Stimulated activated CD4-positive, alpha-beta T cell treated with anti-CD3 and anti-CD28 coated beads, Interleukin-1b, Interleukin-23, amount 100 ng/mL, for 24 hours (primary cell): ENCODE results near the gene STEAP2.
"Not testable (repeated sequence)": the region's sequence is repeated elsewhere in the genome, so short reads cannot be mapped to it uniquely, and the experiment has no call there.

ENCODE experiments used
- DNase-seq, 4 experiments: peaks; one replicate each; pipeline ENCODE4 v3.0.0-alpha.2; 2020; ENCODE audit warnings: low read depth in 4 of 4, low spot score in 1 of 4

Gene STEAP2

DNA sequence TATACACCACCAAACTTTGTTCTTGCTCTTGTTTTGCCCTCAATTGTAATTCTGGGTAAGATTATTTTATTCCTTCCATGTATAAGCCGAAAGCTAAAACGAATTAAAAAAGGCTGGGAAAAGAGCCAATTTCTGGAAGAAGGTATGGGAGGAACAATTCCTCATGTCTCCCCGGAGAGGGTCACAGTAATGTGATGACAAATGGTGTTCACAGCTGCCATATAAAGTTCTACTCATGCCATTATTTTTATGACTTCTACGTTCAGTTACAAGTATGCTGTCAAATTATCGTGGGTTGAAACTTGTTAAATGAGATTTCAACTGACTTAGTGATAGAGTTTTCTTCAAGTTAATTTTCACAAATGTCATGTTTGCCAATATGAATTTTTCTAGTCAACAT, 20.9 kb downstream of the STEAP2 start:
- DNase-seq: no peak

DNA sequence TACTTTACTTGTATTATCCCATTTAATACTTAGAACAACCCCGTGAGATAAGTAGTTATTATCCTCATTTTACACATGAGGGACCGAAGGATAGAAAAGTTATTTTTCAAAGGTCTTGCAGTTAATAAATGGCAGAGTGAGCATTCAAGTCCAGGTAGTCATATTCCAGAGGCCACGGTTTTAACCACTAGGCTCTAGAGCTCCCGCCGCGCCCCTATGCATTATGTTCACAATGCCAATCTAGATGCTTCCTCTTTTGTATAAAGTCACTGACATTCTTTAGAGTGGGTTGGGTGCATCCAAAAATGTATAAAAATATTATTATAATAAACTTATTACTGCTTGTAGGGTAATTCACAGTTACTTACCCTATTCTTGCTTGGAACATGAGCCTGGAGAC, 22.0 kb downstream of the STEAP2 start:
- no peak for DNase-seq

DNA sequence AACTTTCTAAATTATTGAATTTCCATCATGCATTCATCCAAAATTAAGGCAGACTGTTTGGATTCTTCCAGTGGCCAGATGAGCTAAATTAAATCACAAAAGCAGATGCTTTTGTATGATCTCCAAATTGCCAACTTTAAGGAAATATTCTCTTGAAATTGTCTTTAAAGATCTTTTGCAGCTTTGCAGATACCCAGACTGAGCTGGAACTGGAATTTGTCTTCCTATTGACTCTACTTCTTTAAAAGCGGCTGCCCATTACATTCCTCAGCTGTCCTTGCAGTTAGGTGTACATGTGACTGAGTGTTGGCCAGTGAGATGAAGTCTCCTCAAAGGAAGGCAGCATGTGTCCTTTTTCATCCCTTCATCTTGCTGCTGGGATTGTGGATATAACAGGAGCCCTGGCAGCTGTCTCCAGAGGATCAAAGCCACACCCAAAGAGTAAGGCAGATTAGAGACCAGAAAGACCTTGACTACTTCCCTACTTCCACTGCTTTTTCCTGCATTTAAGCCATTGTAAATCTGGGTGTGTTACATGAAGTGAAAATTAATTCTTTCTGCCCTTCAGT, 25.3 kb downstream of the STEAP2 start:
- DNase-seq: no peak

DNA sequence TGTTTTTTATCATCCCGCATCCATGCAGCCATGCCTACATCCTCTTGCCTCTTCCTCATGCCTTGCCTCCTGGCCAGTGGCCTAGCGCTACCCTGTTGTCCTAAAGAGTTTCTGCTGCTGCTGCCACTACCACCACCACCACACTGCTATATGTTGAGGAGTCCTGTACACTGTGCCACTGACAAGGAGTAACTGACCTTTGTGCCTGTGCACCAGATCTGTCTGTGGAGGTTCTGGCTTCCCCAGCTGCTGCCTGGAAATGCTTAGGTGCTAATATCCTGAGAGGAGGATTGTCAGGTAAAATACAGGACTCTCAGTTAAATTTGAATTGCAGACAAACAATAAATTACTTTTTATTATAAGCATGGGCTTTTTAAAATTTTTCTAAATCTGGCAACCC, 26.5 kb downstream of the STEAP2 start:
- DNase-seq: no peak

DNA sequence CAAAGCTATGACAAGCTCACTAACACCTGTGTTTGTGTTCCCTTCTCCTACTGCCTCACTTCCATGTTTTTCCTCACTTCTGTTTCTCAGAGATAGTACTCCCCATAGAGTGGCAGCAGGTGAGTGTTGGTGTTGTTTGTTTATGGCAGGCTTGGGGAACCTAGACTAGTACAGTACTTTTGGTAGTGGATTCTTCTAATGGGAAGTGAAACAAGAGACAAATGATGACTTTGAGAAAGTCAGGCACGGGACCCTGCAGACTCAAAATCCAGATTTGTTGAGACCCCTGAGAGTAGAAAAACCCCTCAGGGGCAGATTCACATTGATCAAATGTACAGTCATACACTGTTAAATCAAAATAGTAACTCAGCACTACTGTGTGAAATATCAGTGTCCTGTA, 27.0 kb downstream of the STEAP2 start:
- DNase-seq: no peak

DNA sequence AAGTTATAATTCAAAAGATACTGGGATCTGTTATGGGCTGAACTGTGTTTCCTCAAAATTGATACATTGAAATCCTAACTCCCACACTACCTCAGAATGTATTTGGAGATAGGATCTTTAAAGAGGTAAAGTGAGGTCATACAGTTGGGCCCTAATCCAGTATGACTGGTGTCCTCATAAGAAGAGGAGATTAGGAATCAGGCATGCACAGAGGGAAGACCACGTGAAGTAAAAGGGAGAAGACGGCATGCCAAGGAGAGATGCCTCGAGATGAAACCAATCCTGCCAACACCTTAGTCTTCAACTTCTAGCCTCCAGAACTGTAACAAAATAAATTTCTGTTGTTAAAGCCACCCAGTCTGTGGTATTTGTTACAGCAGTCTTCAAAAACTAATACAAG, 27.5 kb downstream of the STEAP2 start:
- no peak for DNase-seq

DNA sequence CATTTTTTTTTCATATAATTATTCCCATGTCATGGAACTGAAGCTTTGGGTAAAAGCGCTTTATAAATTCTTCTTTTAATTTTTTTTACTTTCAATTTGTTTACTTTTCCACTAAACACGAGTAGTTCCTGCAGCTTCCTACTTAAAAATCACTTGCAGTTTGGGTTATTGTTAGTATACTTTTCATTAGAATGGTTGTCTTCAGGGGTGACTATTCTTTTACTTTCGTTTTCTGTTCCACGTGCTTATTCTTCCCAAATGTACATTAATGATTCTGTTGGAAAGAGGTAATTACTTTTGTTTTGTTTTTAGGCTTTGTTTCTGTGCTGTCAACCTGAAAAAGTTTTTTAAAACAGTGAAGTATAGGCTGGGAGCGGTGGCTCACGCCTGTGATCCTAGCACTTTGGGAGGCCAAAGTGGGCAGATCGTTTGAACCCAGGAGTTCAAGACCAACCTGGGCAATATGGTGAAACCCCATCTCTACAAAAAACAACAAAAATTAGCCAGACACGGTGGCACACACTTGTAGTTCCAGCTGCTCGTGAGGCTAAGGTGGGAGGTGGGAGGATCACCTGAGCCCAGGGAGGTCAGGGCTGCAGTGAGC, 28.2 kb downstream of the STEAP2 start:
- DNase-seq: no peak

DNA sequence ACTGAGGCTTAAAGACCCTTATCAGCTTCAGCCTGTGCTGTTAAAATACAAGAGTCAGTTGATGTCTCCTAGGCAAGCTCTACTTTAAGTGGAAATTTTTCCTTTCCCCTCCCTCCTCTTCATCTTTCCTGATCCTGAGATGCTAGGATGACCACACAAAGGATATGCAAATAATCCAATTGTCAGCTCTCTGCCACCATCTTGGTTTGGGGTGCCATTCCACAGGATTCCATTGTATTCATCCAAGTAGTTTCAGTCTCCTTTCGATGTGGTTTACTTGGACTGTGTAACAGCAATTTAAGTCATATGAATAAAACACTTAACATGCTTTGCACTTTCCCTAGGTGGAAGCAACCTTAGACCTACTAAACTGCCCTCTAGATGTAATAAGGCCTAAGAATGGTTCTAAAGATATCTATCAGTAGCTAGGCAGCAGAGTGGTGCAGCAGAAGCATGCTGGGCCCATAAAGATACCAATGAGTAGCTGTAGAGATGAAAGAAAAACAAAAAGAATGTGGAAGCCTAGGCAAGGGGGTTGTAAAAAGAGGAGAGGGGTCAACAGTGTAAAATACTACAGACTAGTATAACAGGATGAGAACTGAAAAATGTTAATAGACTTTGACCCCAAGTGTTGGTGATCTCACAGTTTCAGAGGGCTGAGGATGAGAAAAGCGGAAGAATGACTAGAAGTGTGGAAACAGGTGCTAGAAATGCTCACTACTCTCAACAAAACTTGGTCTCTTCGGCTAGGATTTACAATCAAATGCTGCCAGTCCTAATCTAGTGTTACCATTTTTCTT, 31.0 kb downstream of the STEAP2 start:
- DNase-seq: no peak

DNA sequence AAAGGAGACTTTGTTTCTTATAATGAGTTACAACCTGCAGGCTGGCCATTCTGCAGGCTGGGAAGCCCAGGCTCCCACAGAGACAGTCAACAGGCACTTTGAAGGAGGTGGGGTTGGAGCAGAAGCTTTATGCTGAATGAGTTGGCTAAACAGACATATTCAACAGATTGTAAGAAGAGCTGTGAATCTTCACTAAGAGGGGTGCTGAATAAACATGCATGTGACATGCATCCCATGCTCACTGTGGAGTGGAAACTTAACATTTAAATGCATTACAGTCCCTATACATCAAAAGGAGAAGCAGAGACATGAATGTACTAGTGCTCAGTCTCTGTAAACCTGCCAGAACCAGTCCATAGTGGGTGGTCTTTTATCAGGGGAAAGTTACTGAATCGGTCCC, 32.0 kb downstream of the STEAP2 start:
- DNase-seq: no peak

DNA sequence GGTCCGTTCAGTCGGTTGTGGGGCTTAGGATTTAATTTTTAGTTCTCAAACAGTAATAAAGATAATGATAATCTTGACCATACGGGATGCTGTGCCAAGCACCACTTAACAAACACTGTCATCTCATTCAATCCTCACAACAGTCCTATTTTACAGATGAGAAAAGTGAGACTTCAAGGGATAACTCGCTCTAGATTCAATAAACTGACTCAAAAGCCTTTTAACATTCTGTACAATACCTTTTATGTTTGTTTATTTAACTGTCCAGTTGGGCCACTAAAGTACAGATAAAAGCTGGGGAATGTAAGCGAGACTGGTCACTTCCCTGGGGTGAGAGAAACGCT, 33.0 kb downstream of the STEAP2 start:
- DNase-seq: no peak

DNA sequence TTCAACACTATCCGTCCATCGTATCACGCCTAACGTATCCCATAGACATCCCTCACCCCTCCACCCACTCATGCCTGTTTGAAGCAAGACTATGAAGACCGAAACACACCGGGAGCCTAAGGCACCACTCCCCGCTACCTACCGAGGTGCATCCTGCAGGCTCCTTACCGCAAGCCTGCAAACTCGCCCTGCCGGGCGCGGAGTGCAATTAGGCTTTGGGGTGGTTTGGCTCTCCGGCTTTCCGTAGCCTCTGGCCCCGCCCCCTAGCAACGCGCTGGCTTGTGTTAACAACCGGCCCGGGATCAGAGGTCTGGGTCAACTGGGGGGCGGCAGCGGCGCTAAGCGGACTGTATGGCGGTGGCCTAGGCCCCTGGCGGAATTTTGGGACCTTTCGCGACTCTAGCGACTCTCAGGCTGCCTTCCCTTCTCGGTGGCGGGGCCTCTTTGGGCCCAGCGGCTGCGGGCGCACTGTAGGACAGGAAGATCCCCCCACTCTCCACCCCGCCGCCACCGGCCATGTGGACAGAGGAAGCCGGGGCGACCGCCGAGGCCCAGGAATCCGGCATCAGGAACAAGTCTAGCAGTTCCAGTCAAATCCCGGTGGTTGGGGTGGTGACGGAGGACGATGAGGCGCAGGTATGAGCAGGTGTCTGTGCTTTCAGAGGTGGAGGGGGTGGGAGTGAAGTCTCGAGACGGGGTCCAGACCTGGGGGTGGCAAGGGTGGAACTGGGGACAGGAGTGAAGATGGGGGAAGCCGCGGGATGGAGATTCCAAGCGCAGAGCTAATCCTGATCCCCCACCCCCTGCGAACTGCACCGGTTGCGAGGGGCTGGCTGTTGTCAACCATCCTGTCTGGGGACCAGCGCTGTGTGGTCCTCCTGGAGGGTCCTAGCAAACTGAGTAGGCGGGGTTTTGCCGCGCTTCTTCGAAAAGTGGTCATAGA, 33.6 kb downstream of the STEAP2 start, which contains the start of gene CFAP69:
Gene CFAP69, plus strand, starts transcription at position 266 of the 943 bp plus-strand sequence. Its CDS starts 251 bp downstream, at position 517.
- peak; percentile 72 to 87 (median 86) for DNase-seq

DNA sequence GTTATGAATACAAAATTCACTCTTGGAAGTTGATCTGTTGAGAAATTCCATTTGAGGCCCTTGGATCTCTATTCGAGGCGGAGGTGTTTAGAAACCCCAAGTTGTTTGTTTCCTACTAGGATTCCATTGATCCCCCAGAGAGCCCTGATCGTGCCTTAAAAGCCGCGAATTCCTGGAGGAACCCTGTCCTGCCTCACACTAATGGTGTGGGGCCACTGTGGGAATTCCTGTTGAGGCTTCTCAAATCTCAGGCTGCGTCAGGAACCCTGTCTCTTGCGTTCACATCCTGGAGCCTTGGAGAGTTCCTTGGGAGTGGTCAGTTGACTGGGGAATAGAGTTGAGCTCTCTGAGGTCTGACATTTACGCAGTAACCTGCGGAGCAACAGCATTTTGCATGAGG, 34.6 kb downstream of the STEAP2 start:
- DNase-seq: no peak

DNA sequence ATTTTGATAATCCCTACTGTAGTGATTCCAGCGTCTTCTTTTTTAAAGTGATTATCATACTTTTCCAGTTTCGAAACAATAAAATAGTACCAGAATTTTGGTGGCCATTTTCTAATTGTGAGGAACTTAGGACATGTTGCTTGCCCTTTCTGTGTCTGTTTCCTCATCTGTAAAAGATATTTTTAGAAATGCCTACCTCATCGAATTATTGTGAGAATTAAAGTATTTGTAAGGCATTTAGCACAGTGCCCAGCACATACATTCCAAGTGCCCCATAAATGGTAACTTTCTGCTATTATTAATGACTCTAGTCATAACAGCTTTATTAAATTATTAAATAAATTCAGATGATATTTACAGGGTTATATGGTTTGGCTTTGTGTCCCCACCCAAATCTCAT, 37.2 kb downstream of the STEAP2 start:
- no peak for DNase-seq

DNA sequence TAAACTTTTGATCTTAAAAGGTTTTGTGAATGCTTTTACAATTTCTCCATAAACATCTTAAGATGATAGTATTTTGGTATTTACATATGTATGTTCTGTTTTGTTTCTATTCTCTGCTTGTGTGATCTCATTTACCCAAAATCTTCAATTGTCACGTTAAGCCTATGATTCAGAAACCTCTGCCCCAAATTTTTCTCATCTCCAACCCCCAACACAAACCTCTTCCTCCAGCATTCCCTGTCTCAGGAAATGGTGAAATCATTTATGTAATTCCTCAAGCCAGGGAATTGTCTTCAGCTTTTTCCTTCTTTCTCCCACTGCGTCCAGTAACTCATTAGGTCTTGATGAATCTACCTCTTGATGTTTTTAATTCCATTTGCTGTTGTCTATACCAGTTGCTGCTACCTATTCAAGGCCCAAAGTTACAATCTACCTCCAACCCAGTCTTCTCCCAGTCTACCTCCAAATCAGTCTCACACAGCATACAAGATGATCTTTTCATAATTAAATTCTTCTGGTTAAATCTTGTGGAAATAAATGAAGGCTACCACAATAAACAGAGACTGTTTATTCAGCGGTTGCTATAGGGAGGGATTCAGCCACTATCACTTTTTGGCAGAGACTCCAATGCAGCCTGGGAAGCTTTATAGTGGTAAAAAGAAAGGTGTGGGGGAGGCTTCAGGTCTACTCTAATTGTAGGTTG, 39.2 kb downstream of the STEAP2 start:
- DNase-seq: no peak

DNA sequence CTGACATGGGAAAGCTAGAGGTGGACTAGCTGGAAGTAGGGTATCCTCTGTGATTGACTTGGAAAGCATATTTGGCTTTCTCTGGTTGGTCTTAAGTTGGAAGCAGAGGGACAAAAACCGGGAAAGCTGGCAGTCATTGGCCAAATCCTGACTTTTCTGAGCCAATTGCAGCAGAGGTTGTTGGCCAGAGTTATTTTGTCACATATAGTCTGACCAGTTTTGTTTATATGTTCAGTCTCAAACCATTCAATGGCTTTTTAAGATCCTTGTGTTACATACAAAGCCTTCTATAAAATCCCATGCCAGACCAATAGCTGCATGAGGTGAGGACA, 39.7 kb downstream of the STEAP2 start:
- DNase-seq: no peak

DNA sequence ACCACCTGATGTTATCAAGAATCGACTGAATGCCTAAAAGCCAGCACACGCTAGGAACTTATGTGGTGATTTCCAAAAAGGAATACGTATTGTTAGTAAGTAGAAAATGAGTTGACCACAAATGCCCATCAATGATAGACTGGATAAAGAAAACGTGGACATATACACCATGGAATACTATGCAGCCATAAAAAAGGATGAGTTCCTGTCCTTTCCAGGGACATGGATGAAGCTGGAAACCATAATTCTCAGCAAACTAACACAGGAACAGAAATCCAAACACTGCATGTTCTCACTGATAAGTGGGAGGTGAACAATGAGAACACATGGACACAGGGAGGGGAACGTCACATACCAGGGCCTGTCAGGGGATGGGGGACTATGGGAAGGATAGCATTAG, 44.5 kb downstream of the STEAP2 start:
- DNase-seq: not testable (repeated sequence)

DNA sequence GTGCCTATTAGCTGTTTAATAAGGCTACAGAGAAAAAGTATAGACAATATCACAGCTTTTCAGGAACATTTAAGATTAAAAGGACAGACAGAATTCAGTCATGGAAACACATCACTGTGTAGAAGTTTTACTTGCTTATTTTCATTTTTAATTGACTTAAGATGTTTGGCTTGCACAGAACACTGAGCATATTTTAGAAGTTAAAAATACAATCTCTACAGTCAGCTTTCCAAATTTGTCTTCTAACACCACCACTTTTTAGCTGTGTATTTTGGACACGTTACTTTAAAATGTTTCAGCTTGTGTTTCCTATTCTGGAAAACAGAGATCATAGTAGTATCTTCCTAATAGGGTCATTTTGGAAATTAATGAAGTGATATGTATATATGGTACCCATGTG, 45.2 kb downstream of the STEAP2 start:
- DNase-seq: no peak

DNA sequence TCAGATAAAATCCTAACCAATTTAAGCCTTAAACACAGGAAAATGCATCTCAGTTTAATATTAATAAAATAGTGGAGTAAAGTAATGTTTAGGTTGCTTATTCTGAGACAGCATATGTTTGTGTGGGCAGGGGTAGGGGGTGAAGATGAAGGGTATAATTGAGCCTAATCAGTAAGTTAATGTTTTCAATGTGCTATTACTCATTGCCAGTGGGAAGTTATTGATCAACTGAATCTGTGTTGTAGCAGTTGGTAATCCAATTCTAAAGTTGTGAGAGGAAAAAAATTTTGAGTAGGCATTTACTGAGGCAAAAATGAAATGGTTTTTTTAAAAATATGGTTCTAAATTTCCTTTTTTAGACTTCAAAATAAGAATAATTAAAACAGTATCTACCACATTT, 49.9 kb downstream of the STEAP2 start:
- no peak for DNase-seq

DNA sequence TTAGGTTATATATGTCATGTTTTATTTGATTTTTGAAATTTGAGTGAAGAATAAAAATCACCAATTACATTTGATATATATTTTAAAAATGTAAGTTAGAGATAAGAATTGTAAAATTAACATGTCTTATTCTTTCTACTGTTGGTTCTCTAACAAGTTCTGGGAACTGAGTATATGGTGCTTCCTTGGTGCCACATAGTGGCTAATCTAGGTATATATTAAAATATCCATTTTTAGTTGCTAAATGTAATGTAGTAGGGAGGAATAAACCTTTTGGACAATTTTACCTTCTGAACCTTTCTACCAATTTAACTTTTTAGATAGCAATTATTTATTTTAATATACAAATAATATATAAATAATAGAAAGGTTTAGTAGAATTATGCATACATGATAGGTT, 50.9 kb downstream of the STEAP2 start:
- no peak for DNase-seq

DNA sequence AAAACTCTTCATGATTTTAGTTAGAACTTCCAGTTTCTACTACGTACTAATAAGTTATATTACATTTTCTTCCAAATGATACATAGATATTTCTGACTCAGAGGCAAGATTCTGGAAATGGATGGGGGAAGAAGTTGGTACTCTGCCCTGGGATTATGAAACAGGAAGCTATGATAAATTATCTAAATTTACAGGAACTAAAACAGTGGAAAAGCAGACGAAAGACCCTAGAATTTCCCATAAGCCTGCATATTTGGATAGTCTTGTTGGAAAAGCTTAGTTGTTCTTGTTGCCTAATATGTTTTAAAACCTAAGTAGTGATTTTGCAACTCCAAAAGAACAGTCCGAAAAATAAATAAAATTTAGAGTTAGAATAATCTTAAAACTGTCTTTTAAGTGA, 55.3 kb downstream of the STEAP2 start:
- no peak for DNase-seq

DNA sequence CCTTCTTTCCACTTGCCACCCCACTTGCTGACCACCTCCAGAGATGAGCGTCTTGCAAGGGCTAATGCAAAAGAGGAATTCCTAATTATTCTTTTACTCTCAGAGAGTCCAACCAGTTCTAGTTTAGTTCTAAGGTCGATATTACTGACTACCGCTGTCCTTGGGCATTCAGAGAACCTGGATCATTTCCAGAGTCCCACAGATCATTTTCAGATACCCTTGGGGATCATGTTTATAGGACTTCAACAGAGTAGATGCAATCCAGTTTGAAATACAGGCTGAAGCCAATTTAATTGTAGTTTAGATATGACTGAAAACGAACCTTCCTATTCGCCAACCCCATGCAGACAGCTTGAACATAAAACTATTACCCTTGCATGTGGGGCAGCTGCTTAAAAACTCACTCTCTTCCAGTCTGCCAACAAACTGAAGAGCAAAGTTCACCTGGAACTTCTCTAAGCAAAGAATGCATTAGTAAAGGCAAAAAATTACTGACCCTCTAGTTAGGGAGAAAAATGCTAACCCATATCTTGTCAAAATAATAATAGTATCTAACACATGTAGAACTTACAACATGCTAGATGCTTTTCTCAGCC, 55.8 kb downstream of the STEAP2 start:
- no peak for DNase-seq
